ENCODE measurements around the gene ERC1.
"Not testable (repeated sequence)": the region's sequence is repeated elsewhere in the genome, so short reads cannot be mapped to it uniquely, and the experiment has no call there.

The ERC1 gene

DNA sequence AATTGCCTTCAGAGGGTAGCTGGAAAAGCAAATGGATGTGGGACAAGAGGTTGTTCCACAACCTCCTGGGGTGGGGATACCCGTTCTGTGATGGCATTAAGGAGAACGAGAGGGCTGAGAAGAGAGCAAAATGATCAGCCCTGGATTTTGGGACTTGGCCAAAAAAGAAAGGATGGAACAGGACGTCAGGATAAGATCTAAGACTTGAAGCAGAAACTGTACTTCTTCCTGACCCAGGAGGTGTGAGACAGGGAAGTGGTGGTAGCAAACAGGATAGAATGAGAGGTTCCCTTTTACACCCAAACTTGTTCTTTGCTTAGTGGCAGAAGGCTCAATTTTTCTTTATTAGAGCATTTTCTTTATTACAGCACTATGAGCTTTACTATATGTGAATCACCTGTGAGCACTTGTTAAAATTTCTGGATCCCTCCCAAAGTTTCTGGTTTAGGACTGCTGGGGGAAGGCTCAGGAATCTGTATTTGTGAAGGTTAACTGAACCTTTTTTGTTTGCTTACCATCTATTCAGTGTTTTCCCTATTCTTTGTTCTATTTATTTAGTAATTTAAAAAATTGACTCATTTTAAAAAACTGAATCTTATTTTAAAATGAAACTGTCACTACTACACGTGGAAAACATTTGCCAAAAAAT, 59.2 kb downstream of the ERC1 start:
- TF ChIP-seq, protein P1, sequence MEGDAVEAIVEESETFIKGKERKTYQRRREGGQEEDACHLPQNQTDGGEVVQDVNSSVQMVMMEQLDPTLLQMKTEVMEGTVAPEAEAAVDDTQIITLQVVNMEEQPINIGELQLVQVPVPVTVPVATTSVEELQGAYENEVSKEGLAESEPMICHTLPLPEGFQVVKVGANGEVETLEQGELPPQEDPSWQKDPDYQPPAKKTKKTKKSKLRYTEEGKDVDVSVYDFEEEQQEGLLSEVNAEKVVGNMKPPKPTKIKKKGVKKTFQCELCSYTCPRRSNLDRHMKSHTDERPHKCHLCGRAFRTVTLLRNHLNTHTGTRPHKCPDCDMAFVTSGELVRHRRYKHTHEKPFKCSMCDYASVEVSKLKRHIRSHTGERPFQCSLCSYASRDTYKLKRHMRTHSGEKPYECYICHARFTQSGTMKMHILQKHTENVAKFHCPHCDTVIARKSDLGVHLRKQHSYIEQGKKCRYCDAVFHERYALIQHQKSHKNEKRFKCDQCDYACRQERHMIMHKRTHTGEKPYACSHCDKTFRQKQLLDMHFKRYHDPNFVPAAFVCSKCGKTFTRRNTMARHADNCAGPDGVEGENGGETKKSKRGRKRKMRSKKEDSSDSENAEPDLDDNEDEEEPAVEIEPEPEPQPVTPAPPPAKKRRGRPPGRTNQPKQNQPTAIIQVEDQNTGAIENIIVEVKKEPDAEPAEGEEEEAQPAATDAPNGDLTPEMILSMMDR (IDR thresholded peaks at IDR 0.05; ENCODE audit: low read depth, low read length): no peak
- DNase-seq (ENCODE audit: low read depth in 2 of 2): no peak
- H3K4me3 ChIP-seq (replicated peaks in 1 of 2; ENCODE audit: low read depth in 2 of 2, low read length in 2 of 2): no peak overlapping the region

GRCh38 chr12:1051672-1052071, 60.6 kb downstream of the ERC1 start:
- not testable (repeated sequence) for DNase-seq (ENCODE audit: low read depth in 2 of 2); H3K4me3 ChIP-seq (replicated peaks in 1 of 2; ENCODE audit: low read depth in 2 of 2, low read length in 2 of 2)

- no peak overlapping the region for H3K4me3 ChIP-seq (replicated peaks in 1 of 2; ENCODE audit: low read depth in 2 of 2, low read length in 2 of 2)
- no peak for DNase-seq (ENCODE audit: low read depth in 2 of 2)
- TF ChIP-seq, protein P1 (IDR thresholded peaks at IDR 0.05; ENCODE audit: low read depth, low read length): no peak
Measured at GRCh38 chr12:1053690-1054089, 62.7 kb downstream of the ERC1 start.

- DNase-seq (ENCODE audit: low read depth in 2 of 2): peak in 1 of 2 donors; percentile 33
- TF ChIP-seq, protein P1 (IDR thresholded peaks at IDR 0.05; ENCODE audit: low read depth, low read length): no peak
- no peak overlapping the region for H3K4me3 ChIP-seq (replicated peaks in 1 of 2; ENCODE audit: low read depth in 2 of 2, low read length in 2 of 2)
Measured at GRCh38 chr12:1054117-1054870, 63.3 kb downstream of the ERC1 start.

- no peak for DNase-seq (ENCODE audit: low read depth in 2 of 2)
- TF ChIP-seq, protein P1 (IDR thresholded peaks at IDR 0.05; ENCODE audit: low read depth, low read length): no peak
- no peak overlapping the region for H3K4me3 ChIP-seq (replicated peaks in 1 of 2; ENCODE audit: low read depth in 2 of 2, low read length in 2 of 2)
Measured at GRCh38 chr12:1056390-1056789, 65.4 kb downstream of the ERC1 start.

GRCh38 chr12:1058423-1058822, 67.4 kb downstream of the ERC1 start:
- DNase-seq (ENCODE audit: low read depth in 2 of 2): no peak
- no peak overlapping the region for H3K4me3 ChIP-seq (replicated peaks in 1 of 2; ENCODE audit: low read depth in 2 of 2, low read length in 2 of 2)
- TF ChIP-seq, protein P1 (IDR thresholded peaks at IDR 0.05; ENCODE audit: low read depth, low read length): no peak

DNA sequence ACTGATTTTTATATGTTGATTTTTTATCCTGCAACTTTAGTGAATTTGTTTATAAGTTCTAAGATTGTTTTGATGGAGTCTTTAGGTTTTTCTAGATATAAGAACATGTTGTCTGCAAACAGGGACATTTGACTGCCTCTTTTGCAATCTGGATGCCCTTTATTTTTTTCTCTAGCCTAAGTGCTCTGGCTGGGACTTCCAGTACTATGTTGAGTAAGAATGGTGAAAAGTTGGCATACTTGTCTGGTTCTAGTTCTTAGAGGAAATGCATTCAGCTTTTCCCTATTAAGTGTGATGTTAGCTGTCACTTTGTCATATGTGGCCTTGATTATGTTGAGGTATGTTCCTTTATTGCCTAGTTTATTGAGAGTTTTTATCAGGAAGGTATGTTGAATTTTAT, 68.1 kb downstream of the ERC1 start:
- no peak overlapping the region for H3K4me3 ChIP-seq (replicated peaks in 1 of 2; ENCODE audit: low read depth in 2 of 2, low read length in 2 of 2)
- TF ChIP-seq, protein P1 (IDR thresholded peaks at IDR 0.05; ENCODE audit: low read depth, low read length): no peak
- DNase-seq (ENCODE audit: low read depth in 2 of 2): peak; percentile 66 to 71

Data from cardiac fibroblast (primary cell).